PC-9 (cell line): ENCODE results near the gene KIAA0040. TPM values are rescaled to one million over a fixed set of nuclear protein-coding genes. Genes with fewer than 3 reads are reported as not detected.

ENCODE experiments used
- BruUV-seq: library from RNA; stranded (reverse); fragments of 400-500 nt; replicated peaks from 2 replicates; lab custom pipeline; 2021; lab: Mats Ljungman, UMichigan
- CTCF ChIA-PET: fragments of 300-600 bp; sonication (Branson Sonifier 250); formaldehyde crosslinking; loops from one replicate; lab custom pipeline; 2022; ENCODE audit warnings: antibody characterized with exemption; lab: Charles Lee
- POLR2A ChIA-PET: fragments of 300-600 bp; sonication (Branson Sonifier 250); formaldehyde crosslinking; loops from one replicate; lab custom pipeline; 2022; ENCODE audit warnings: antibody characterized with exemption; ENCODE audit not compliant: unreplicated experiment; lab: Charles Lee
- DNase-seq, 2 experiments: peaks; one replicate each; pipeline versions ENCODE4 v3.0.0 to v3.0.0-alpha.2; 2015 to 2022; ENCODE audit warnings: mixed read lengths in 1 of 2
- H2AFZ ChIP-seq: fragments of 200-600 bp; sonication (generic); 2 replicates; pipeline ENCODE4 v1.8.1; 2017; ENCODE audit warnings: antibody characterized with exemption
- H3F3A ChIP-seq: fragments of 200-600 bp; sonication (generic); 2 replicates; pipeline ENCODE4 v1.8.1; 2017; ENCODE audit warnings: antibody characterized with exemption, mild to moderate bottlenecking, low read depth; ENCODE audit not compliant: insufficient read depth
- H3K27ac ChIP-seq: fragments of 200-600 bp; sonication (generic); 2 replicates; pipeline ENCODE4 v1.6.1; 2016; ENCODE audit warnings: mixed run types
- H3K27me3 ChIP-seq: fragments of 200-600 bp; sonication (generic); 2 replicates; pipeline ENCODE4 v1.6.1; 2016; ENCODE audit warnings: low read depth, mixed run types; ENCODE audit not compliant: insufficient read depth
- H3K36me3 ChIP-seq: fragments of 200-600 bp; sonication (generic); 2 replicates; pipeline ENCODE4 v1.6.1; 2016; ENCODE audit warnings: low read depth, mixed run types
- H3K4me1 ChIP-seq: fragments of 200-600 bp; sonication (generic); replicated peaks from 2 replicates; pipeline ENCODE4 v1.6.1; 2016; ENCODE audit warnings: mixed run types; ENCODE audit not compliant: insufficient read depth
- H3K4me2 ChIP-seq: fragments of 200-600 bp; sonication (generic); 2 replicates; pipeline ENCODE4 v1.6.1; 2017; ENCODE audit warnings: mixed run types
- H3K4me3 ChIP-seq: fragments of 200-600 bp; sonication (generic); 2 replicates; pipeline ENCODE4 v1.6.1; 2016; ENCODE audit warnings: mixed run types
- H3K79me2 ChIP-seq: fragments of 200-600 bp; sonication (generic); 2 replicates; pipeline ENCODE4 v1.6.1; 2017; ENCODE audit warnings: low read depth, mixed run types
- H3K9me2 ChIP-seq: fragments of 200-600 bp; sonication (generic); 2 replicates; pipeline ENCODE4 v1.8.1; 2017; ENCODE audit warnings: mild to moderate bottlenecking; ENCODE audit not compliant: insufficient read depth
- H3K9me3 ChIP-seq: fragments of 200-600 bp; sonication (generic); 2 replicates; pipeline ENCODE4 v1.8.1; 2016; ENCODE audit warnings: low read depth; ENCODE audit not compliant: insufficient read depth
- H4K20me1 ChIP-seq: fragments of 200-600 bp; sonication (generic); 2 replicates; pipeline ENCODE4 v1.8.1; 2017; ENCODE audit not compliant: insufficient read depth
- EZH2 ChIP-seq: fragments of 200-600 bp; sonication (generic); IDR thresholded peaks from 2 replicates; pipeline ENCODE4 v1.8.0; 2017; ENCODE audit warnings: antibody characterized with exemption, low read depth
- intact Hi-C: fragments of 100-400 bp; cut with micrococcal nuclease; formaldehyde crosslinking; loops from one replicate; pipeline ENCODE4 v1.10.0; 2022; ENCODE audit not compliant: unreplicated experiment
- total RNA-seq: library from RNA; stranded (reverse); gene quantifications from 2 replicates; pipeline ENCODE4 v1.2.3, GENCODE V29; 2021
- TF ChIP-seq, protein P1 (sequence below): fragments of 200-600 bp; sonication (generic); conservative IDR thresholded peaks from 2 replicates; pipeline ENCODE4 v1.6.1; 2017; ENCODE audit warnings: mixed run types, antibody characterized with exemption, mild to moderate bottlenecking, moderate library complexity

KIAA0040 gene
- total RNA-seq, 1 experiment from 2014 or later, result 8.8 TPM

DNA sequence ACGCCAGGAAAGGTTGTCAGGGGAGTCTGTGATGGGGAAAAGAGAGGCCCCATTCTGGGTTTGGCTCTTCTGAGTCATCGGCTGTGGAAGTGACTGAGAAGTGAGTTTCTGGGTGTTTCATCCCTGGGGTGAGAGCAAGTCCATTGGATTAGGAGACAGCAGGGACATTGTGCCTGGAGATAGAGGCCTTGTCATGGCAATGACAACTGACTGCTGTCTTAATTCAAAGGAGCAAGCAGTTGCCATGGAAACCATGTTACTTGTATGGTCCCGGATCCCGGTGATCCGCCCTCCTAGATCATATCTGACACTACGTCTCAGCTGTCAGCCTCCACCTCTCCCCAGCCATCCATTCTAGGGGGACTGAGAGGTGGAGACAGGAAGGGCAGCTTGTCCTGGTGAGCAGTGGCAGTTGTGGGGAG is 34.4 kb downstream of the KIAA0040 start:
- DNase-seq, result no peak
- no peaks in the 10 kb centered on the region for H3K36me3 ChIP-seq
- TF ChIP-seq, protein P1, sequence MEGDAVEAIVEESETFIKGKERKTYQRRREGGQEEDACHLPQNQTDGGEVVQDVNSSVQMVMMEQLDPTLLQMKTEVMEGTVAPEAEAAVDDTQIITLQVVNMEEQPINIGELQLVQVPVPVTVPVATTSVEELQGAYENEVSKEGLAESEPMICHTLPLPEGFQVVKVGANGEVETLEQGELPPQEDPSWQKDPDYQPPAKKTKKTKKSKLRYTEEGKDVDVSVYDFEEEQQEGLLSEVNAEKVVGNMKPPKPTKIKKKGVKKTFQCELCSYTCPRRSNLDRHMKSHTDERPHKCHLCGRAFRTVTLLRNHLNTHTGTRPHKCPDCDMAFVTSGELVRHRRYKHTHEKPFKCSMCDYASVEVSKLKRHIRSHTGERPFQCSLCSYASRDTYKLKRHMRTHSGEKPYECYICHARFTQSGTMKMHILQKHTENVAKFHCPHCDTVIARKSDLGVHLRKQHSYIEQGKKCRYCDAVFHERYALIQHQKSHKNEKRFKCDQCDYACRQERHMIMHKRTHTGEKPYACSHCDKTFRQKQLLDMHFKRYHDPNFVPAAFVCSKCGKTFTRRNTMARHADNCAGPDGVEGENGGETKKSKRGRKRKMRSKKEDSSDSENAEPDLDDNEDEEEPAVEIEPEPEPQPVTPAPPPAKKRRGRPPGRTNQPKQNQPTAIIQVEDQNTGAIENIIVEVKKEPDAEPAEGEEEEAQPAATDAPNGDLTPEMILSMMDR, result no peak
- TF ChIP-seq EZH2, result no peak
- H3F3A ChIP-seq, result no peaks in the 10 kb centered on the region
- BruUV-seq, result TSS peak; percentile 32
- no peak overlapping the region for H3K4me2 ChIP-seq
- no peaks in the 10 kb centered on the region for H3K9me3 ChIP-seq
- ChIA-PET POLR2A (no interaction called here), CTCF (no interaction called here)
- 0 out of 2 replicates have a peak, but pooled peaks cover 13% of the 10 kb centered on the region for H3K4me1 ChIP-seq
- no peak overlapping the region for H3K27ac ChIP-seq
- no peak overlapping the region for H3K4me3 ChIP-seq
- H2AFZ ChIP-seq, result no peak overlapping the region
- no peaks in the 10 kb centered on the region for H3K79me2 ChIP-seq
- no peaks in the 10 kb centered on the region for H3K27me3 ChIP-seq
- no peaks in the 10 kb centered on the region for H4K20me1 ChIP-seq
- intact Hi-C loops, result loop anchor here (2.0 to 10.0 kb wide), 3 partner anchors 35 to 597 kb away; partner anchors contain the start of gene KIAA0040
- H3K9me2 ChIP-seq, result no peaks in the 10 kb centered on the region

DNA sequence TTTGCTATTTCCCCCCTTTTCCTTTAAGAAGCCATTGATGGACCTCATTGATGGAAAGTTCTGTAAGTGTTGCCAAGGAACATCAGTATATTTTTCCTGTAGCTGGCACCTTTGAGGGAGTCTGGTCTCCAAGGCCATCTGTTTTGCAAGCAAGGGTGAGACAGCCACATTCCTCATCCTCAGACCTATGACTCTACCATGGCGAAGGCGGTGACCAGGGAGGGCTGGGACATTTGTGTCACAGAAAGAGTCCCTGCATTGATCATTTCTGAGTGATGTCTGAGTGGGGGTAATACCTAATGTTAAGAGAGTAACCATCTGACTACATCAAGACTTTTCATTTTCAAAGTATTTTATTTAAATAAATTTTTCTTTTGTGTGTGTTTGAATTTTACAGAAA is 35.4 kb downstream of the KIAA0040 start:
- Histone ChIP-seq H3K4me3 (no peak overlapping the region), H3K79me2 (no peaks in the 10 kb centered on the region), H2AFZ (no peak overlapping the region), H3K27me3 (no peaks in the 10 kb centered on the region), H3K27ac (no peak overlapping the region), H4K20me1 (no peaks in the 10 kb centered on the region), H3K4me1 (0 out of 2 replicates have a peak, but pooled peaks cover 13% of the 10 kb centered on the region), H3K9me3 (no peaks in the 10 kb centered on the region), H3F3A (no peaks in the 10 kb centered on the region), H3K4me2 (no peak overlapping the region), H3K9me2 (no peaks in the 10 kb centered on the region), H3K36me3 (no peaks in the 10 kb centered on the region)
- no peak for DNase-seq
- BruUV-seq, result no TSS peak
- POLR2A ChIA-PET, result no interaction called here
- intact Hi-C loops, result loop anchor here (5.0 to 10.0 kb wide), 2 partner anchors 275 to 598 kb away; no protein-coding TSS in a partner anchor
- CTCF ChIA-PET, result interaction anchor here (0.9 kb wide), 1 partner anchor 64 kb away, joined by 5 read pairs; no protein-coding TSS in a partner anchor
- TF ChIP-seq, protein P1, result no peak
- TF ChIP-seq EZH2, result no peak

DNA sequence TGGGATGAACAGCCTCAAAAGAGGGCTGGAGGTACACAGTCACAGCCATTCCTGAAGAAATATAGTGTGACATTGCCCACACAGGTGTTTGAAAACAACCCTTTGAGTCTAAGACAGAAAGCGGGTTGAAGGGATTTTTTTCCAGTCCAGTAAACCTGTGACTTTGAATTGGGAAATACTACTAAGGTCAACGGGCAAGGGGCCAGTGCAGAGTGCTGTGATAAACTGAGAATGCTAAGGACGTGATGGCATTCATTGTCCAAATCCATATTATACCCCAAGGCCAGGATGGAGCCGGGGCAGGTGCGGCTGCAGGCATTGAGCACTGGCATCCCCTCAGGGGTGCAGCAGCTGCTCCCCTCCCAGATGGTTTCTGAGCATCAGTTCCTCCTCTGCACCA is 36.6 kb downstream of the KIAA0040 start:
- BruUV-seq, result no TSS peak
- no peaks in the 10 kb centered on the region for H4K20me1 ChIP-seq
- H3K4me1 ChIP-seq, result 0 out of 2 replicates have a peak, but pooled peaks cover 13% of the 10 kb centered on the region
- ChIA-PET POLR2A (no interaction called here), CTCF (interaction anchor here (1.4 kb wide), 2 partner anchors 66 to 163 kb away, joined by 4 to 6 read pairs; no protein-coding TSS in a partner anchor)
- no peak overlapping the region for H2AFZ ChIP-seq
- H3K9me3 ChIP-seq, result no peaks in the 10 kb centered on the region
- H3K9me2 ChIP-seq, result no peaks in the 10 kb centered on the region
- no peak overlapping the region for H3K4me3 ChIP-seq
- no peaks in the 10 kb centered on the region for H3F3A ChIP-seq
- TF ChIP-seq EZH2, result no peak
- TF ChIP-seq, protein P1, result no peak
- intact Hi-C loops, result loop anchor here (1.0 to 10.0 kb wide), 3 partner anchors 163 to 599 kb away; no protein-coding TSS in a partner anchor
- no peak overlapping the region for H3K27ac ChIP-seq
- no peaks in the 10 kb centered on the region for H3K27me3 ChIP-seq
- H3K4me2 ChIP-seq, result no peak overlapping the region
- DNase-seq, result peak in 1 of 2 experiments; percentile 52
- no peaks in the 10 kb centered on the region for H3K79me2 ChIP-seq
- H3K36me3 ChIP-seq, result no peaks in the 10 kb centered on the region
